ENCODE measurements around the gene FMNL2.

FMNL2 gene

GRCh38 chr2:152501666-152502065 lies 166.7 kb downstream of the FMNL2 start:
- Histone ChIP-seq H3K4me1 (ENCODE audit: control insufficient read depth in 1 of 2, insufficient read depth in 1 of 2, low read depth in 1 of 2, low read length in 1 of 2) (no peaks in the 10 kb centered on the region), H3K36me3 (no peaks in the 10 kb centered on the region), H3K27ac (no peak overlapping the region), H3K4me3 (ENCODE audit: low read depth in 1 of 2, low read length in 1 of 2) (no peak overlapping the region), H3K9me3 (no peaks in the 10 kb centered on the region), H3K27me3 (no peaks in the 10 kb centered on the region)
- no peak for TF ChIP-seq CTCF (IDR thresholded peaks at IDR 0.05)

- H3K4me3 ChIP-seq (ENCODE audit: low read depth in 1 of 2, low read length in 1 of 2), result no peak overlapping the region
- H3K36me3 ChIP-seq, result no peaks in the 10 kb centered on the region
- no peaks in the 10 kb centered on the region for H3K4me1 ChIP-seq (ENCODE audit: control insufficient read depth in 1 of 2, insufficient read depth in 1 of 2, low read depth in 1 of 2, low read length in 1 of 2)
- H3K27me3 ChIP-seq, result no peaks in the 10 kb centered on the region
- no peaks in the 10 kb centered on the region for H3K9me3 ChIP-seq
- H3K27ac ChIP-seq, result no peak overlapping the region
- no peak for TF ChIP-seq CTCF (IDR thresholded peaks at IDR 0.05)
Observed at GRCh38 chr2:152504618-152505017, 169.6 kb downstream of the FMNL2 start.

GRCh38 chr2:152505495-152505906 lies 170.5 kb downstream of the FMNL2 start:
- H3K4me1 ChIP-seq (ENCODE audit: control insufficient read depth in 1 of 2, insufficient read depth in 1 of 2, low read depth in 1 of 2, low read length in 1 of 2), result no peaks in the 10 kb centered on the region
- H3K27me3 ChIP-seq, result no peaks in the 10 kb centered on the region
- no peaks in the 10 kb centered on the region for H3K36me3 ChIP-seq
- H3K4me3 ChIP-seq (ENCODE audit: low read depth in 1 of 2, low read length in 1 of 2), result no peak overlapping the region
- H3K9me3 ChIP-seq, result no peaks in the 10 kb centered on the region
- no peak for TF ChIP-seq CTCF (IDR thresholded peaks at IDR 0.05)
- no peak overlapping the region for H3K27ac ChIP-seq

- Histone ChIP-seq H3K27me3 (no peaks in the 10 kb centered on the region), H3K4me3 (ENCODE audit: low read depth in 1 of 2, low read length in 1 of 2) (no peak overlapping the region), H3K9me3 (no peaks in the 10 kb centered on the region), H3K4me1 (ENCODE audit: control insufficient read depth in 1 of 2, insufficient read depth in 1 of 2, low read depth in 1 of 2, low read length in 1 of 2) (no peaks in the 10 kb centered on the region), H3K36me3 (no peaks in the 10 kb centered on the region), H3K27ac (no peak overlapping the region)
- TF ChIP-seq CTCF (IDR thresholded peaks at IDR 0.05), result no peak
Observed at GRCh38 chr2:152506843-152507242, 171.9 kb downstream of the FMNL2 start.

GRCh38 chr2:152507907-152508306 lies 172.9 kb downstream of the FMNL2 start:
- no peak overlapping the region for H3K4me3 ChIP-seq (ENCODE audit: low read depth in 1 of 2, low read length in 1 of 2)
- no peaks in the 10 kb centered on the region for H3K36me3 ChIP-seq
- no peaks in the 10 kb centered on the region for H3K4me1 ChIP-seq (ENCODE audit: control insufficient read depth in 1 of 2, insufficient read depth in 1 of 2, low read depth in 1 of 2, low read length in 1 of 2)
- no peak overlapping the region for H3K27ac ChIP-seq
- no peaks in the 10 kb centered on the region for H3K27me3 ChIP-seq
- no peaks in the 10 kb centered on the region for H3K9me3 ChIP-seq
- TF ChIP-seq CTCF (IDR thresholded peaks at IDR 0.05), result no peak

- H3K36me3 ChIP-seq, result no peaks in the 10 kb centered on the region
- H3K27me3 ChIP-seq, result no peaks in the 10 kb centered on the region
- H3K9me3 ChIP-seq, result no peaks in the 10 kb centered on the region
- no peak overlapping the region for H3K27ac ChIP-seq
- no peak overlapping the region for H3K4me3 ChIP-seq (ENCODE audit: low read depth in 1 of 2, low read length in 1 of 2)
- no peaks in the 10 kb centered on the region for H3K4me1 ChIP-seq (ENCODE audit: control insufficient read depth in 1 of 2, insufficient read depth in 1 of 2, low read depth in 1 of 2, low read length in 1 of 2)
- TF ChIP-seq CTCF (IDR thresholded peaks at IDR 0.05), result no peak
Observed at GRCh38 chr2:152508446-152508845, 173.5 kb downstream of the FMNL2 start.

Measured in neutrophil (primary cell).